Smooth muscle cell of trachea (primary cell): ENCODE results near the gene SCAMP3. TPM values are rescaled to one million over a fixed set of nuclear protein-coding genes. Genes with fewer than 3 reads are reported as not detected.

Experiments used
- total RNA-seq: library from RNA; depleted of rRNA; stranded (reverse); fragments of >200 nt; gene quantifications from 2 replicates; pipeline ENCODE4 v1.2.1, GENCODE V29; 2014

Gene SCAMP3
- total RNA-seq = 37.7 and 53.1 TPM in 2 replicates

DNA sequence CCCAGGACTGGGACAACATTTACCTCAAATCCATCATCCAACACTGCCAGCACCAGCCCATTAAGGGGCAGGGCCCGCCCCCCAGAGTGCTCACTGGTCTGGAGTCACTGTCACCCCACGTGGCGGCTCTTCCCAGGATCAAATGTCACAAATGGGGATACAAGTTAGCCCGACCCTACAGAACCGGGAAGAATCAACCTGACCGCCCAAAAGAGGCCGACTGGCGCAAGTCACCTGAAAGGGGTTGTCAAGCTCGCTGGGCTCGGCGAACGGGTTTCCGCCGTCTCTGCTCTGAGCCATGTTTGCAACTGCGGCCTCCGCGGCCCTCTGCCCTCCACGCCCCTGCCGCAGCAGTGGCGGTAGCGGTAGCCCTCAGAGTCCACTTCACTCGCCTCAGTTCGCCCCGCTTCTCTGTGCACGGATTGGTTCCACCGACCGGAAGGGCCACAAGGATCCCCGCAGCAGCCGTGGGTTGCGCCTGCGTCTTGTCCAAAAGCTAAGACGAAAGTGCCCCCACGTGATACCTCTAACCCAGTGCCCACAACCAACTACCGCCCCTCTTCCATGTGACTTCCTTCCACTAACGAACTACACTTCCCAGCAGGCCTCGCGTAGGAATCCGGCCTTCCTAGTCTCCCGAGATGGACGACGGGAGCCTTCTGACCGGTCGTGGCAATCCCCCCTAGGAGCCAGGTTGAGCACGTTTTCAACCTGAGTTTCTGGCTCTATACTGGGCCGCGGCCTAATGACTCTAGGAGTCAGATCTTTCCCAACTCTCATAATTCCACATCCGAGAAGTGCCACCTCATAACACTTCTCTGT lies at the start of gene SCAMP3:
Gene SCAMP3 (minus strand): TSS at position 509 of the 822 bp plus-strand sequence. CDS start 209 bp downstream, at position 300.

DNA sequence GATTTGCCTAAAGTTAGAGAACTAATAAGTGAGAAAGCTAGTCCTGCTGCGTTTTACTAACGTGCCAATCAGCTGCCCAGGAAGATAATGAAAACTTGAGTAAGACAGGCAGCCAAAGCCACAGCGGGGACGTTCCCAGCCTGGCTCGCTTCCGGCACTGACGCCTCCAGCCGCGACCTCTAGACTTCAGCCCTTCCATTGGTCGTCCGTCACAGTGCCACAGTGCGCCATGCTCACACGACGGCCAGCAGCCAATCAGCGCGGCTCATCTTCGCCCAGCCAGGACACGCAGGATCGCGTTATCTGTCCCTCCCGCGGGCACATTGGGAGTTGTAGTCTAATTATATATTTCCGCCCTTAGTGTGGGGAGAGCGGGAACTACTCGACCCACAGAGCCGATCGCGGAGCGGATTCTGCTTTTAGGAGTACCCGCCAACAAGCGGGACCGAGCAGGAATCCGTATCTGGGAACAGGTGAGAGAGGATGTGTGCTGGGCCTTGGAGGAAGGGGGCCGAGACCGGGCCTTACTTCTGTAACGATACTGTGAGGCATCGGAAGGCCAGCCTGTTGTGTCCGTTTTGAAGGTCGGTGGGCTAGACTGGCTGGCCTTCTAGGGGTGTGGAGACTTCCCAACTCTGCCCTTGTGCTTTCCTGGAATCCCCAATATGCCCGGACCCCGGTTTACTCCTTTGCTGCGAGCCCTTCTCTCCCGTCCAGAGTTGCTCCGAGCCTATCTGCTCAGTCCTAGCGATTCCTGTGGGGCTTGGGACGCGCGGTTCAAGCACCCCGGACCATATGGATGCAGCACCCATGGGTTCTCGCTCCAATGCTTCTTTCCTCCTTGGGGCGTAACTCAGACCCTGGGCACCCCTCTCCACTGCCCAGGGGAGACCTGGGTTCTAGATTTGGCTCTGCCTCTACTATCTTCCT lies 46.6 kb upstream of the SCAMP3 start, which contains the start of gene FDPS:
Gene FDPS (plus strand): TSS at position 374 of the 930 bp plus-strand sequence. CDS start 924 bp downstream, outside the sequence.

DNA sequence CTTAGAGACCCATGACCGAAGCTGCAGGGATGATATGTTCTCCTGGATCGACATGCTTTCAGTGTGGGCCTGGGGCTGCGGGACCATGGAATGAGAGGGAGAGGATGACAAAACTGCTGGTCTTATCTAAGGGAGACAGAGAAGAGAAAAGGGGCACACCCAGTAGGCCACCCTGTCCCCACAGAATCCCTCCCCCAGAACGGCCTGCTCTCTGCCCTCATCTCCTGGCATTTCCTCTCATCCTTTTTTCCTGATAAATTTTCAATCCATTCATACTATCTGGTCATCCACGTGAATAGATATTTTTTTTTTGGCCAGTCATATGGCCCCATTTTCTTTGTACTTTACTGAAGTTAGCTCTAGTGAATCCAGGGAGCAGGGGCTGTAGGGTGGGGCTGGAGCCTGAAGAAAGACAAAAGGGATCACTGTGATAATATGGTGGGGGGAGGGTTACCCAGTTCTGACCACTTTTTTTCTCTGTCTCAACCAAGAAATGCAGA lies 39.2 kb upstream of the SCAMP3 start, which contains the start of gene PKLR:
Gene PKLR (minus strand): TSS at position 97 of the 500 bp plus-strand sequence. CDS start 43 bp downstream, at position 54.

DNA sequence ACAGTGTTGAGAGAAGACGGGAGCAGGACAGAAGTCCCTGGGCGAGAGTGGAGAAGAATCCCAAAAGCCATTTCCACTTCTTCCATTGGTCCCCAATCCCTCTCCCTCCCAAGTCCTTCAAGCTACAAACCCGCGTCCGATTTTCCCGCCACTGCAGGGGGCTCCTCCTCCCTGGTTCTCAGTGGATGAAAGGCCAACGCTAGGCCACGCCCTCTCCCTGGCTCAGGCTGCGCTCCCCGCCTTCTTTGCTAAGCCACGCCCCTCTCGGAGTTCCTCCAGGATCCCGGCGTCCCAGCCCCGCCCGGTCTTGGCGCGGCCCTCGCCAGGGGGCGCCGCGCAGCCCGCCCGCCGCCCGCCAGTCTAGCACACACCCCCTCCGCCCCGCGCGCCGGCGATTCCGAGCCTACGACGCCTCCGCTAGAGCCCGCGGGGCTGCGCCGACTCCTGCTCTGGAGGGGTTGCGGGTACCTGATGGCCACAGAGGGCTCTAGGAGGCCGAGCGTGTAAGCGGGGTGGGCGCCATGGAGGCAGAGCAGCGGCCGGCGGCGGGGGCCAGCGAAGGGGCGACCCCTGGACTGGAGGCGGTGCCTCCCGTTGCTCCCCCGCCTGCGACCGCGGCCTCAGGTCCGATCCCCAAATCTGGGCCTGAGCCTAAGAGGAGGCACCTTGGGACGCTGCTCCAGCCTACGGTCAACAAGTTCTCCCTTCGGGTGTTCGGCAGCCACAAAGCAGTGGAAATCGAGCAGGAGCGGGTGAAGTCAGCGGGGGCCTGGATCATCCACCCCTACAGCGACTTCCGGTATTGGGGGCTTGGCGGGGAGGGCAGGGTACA lies 15.1 kb upstream of the SCAMP3 start, which contains the start of gene HCN3:
Gene HCN3 (plus strand): TSS at position 394 of the 832 bp plus-strand sequence. CDS start 128 bp downstream, at position 522.

DNA sequence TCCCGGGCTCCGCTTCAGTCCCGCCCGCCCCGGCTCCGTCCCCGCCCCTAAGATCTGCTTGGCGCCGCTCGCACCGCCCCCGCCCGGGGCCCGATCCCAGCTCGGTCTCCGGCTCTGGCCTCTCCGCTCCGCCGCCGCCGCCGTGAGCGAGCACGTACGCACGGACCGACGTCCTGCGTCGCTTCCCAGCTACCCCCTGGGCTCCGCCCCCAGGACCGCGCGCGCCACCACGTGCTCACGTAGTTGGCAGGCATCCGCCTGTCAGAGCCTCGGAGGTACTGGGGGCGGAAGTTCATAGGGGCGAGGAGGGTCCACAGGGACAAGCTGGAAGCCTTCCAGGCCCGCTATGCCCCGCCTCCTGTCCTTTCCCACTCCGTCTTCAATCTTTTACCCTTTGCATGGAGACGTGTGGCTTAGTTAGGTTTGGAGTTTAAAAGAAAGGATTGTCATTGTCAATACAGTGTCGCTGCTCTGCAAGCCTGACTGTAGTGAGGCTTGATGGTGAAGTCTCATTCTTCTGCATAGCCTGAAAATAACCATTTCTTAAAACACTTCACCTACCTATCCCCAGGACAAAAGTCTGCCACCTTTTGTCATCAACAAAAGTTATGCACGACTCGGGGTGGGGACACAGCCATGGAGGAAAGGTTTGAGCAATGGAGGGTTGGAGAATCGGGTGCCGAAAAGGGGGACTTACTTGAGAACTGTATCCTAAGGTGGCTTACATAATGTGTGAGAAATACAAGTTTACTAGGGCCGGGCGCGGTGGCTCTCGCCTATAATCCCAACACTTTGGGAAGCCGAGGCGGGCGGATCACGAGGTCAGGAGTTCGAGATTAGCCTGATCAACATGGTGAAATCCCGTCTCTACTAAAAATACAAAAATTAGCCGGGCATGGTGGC lies 11.4 kb upstream of the SCAMP3 start, which contains the start of gene CLK2:
Gene CLK2 (minus strand): TSS at position 162 of the 903 bp plus-strand sequence. CDS start 2,527 bp downstream, outside the sequence.

DNA sequence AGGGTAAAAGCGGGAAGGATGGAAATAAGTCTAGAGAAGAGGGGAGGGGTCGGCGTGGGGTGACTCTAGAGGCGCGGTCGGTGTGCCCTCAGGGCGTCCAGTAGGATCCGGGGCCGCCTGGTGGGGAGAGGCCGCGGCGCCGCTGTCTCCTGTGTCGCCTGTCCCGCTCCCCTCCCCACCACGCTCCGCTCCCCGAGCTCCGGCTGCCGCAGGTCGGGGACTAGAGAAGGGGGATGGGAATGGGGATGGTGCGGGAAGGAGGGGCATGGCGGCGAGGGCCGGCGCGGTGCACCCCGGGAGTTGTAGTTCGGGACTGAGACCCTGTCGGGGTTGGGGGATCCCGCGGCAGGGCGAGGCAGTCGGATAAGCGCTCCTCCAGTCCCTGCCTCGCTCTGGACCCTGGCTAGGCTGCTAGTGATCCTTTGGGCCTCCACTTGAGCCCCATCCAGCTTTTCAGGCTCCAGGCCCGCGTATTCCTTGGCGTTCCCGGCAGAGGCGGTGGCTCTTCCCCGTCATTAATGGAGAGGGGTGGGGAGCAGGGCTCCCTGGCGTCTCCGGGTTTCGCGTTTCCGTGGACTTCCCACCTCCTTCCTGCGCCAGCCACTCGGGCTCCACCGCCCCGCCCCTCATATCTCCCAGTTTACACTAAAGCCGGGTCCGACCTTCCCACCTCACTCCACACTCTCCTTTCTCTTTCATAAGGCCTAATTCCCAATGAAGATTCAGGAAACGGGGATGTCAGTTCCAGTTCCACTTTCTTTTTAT lies 6.7 kb downstream of the SCAMP3 start, which contains the start of gene ENTREP3:
Gene ENTREP3 (minus strand): TSS at position 241 of the 765 bp plus-strand sequence. CDS start 606 bp downstream, outside the sequence.

DNA sequence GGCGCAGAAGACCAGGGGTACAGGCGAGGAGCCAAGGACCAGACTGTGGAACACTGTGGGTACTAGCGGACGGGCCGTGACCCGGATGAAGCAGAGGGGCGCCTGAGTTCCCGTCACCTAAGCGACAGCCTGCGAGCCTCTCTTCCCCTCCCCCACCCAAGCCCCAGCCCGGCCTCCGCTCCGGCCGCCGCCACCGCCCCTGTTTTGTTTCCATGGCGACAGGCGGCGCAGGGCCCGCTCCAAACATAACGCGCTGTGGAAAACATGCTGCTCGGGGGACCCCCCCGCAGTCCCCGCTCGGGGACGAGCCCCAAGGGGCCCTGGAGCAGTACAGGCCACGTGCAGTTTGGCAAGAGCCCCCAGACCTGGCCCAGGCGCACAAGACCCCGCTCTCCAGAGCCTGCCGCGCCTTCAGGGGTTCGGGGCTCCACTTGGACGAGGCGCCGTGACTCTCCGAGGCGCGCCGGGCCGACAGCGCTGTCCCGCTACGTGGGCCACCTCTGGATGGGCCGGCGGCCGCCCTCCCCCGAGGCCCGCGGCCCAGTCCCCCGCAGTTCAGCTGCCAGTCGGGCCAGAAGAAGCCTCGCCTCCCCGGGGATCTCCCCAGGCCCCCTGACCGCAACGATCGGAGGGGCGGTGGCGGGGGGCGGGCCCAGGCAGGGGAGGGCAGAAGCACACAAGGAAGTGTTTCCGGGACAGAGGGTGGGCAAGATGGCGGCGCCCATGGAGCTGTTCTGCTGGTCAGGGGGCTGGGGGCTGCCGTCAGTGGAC lies 53.4 kb downstream of the SCAMP3 start, which contains the start of gene MTX1:
Gene MTX1 (plus strand): TSS at position 155 of the 771 bp plus-strand sequence. CDS start 110 bp downstream, at position 265.

DNA sequence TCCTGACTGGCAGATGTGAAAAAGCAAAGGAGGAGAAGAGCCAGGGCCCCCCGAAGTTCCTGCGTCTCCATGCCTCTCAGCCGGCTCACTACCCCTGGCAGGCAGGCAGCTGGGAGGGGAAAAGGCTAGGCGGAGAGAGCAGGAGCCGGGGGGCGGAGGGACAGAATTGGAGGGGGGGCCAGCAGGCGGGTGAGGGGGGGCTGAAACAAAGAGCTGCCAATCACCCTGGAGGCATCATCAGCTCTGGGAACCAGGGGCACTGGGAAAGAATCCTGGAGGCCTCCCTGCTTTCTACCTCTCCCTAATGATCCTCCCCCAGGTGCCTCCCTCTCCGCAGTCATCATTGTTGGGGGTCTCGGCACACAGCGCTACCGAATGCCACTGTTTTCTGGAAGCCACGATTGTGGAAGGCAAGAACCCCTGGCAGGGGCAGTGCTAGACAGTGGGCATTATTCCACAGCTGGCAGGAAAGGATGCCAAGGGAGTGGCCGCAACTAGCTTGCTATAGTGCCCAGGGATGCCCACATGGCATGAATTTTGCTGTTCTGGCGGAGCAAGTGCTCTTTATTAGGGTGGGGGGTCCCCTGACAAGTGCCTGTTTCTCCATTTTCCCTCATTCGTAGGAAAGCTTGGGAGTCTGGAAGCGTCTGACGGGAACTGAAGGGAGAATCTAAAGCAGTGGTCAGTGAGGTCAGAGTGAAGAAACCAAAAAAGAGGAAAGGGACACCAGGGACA lies 54.2 kb downstream of the SCAMP3 start, which contains the start of gene THBS3:
Gene THBS3 (minus strand): TSS at position 92 of the 735 bp plus-strand sequence. CDS start 21 bp downstream, at position 71.

Other genes starting within 250 kb of the SCAMP3 start
- under 0.01 TPM in 1 of 2 replicates, not detected in the other for gene DCST2, start 228.6 kb downstream of the SCAMP3 start, total RNA-seq
- gene DCST1, start 228.5 kb downstream of the SCAMP3 start, total RNA-seq = not detected in 2 replicates
- gene ADAM15, start 211.0 kb downstream of the SCAMP3 start, total RNA-seq = 61.1 and 134 TPM in 2 replicates
- 2.5 and 4.3 TPM in 2 replicates for gene EFNA4, start 198.6 kb downstream of the SCAMP3 start, total RNA-seq
- 0.29 and 1.3 TPM in 2 replicates for gene EFNA3, start 183.5 kb downstream of the SCAMP3 start, total RNA-seq
- 0.17 and 0.44 TPM in 2 replicates for gene EFNA1, start 134.5 kb downstream of the SCAMP3 start, total RNA-seq
- gene SLC50A1, start 126.5 kb downstream of the SCAMP3 start, total RNA-seq = 17.6 and 25.6 TPM in 2 replicates
- gene DPM3, start 121.8 kb downstream of the SCAMP3 start, total RNA-seq = 24.6 and 27.6 TPM in 2 replicates
- gene KRTCAP2, start 89.1 kb downstream of the SCAMP3 start, total RNA-seq = 97.2 and 125 TPM in 2 replicates
- gene TRIM46, start 88.5 kb downstream of the SCAMP3 start, total RNA-seq = 6.0 and 7.1 TPM in 2 replicates
- gene THBS3, start 54.5 kb downstream of the SCAMP3 start, total RNA-seq = 28.2 and 28.4 TPM in 2 replicates
- 44.3 and 56.6 TPM in 2 replicates for gene MTX1, start 53.7 kb downstream of the SCAMP3 start, total RNA-seq
- gene ENTREP3, start 6.9 kb downstream of the SCAMP3 start, total RNA-seq = 11.1 and 13.4 TPM in 2 replicates
- gene CLK2, start 11.1 kb upstream of the SCAMP3 start, total RNA-seq = 30.4 and 38.4 TPM in 2 replicates
- 0.87 and 0.99 TPM in 2 replicates for gene HCN3, start 15.1 kb upstream of the SCAMP3 start, total RNA-seq
- under 0.01 TPM in 1 of 2 replicates, not detected in the other for gene PKLR, start 39.1 kb upstream of the SCAMP3 start, total RNA-seq
- 136 and 347 TPM in 2 replicates for gene FDPS, start 46.5 kb upstream of the SCAMP3 start, total RNA-seq
- gene RUSC1, start 58.5 kb upstream of the SCAMP3 start, total RNA-seq = 15.7 and 20.2 TPM in 2 replicates